Measurements from ENCODE around the gene ADD1.

GRCh38 chr4:2827874-2828751, 15.5 kb upstream of the ADD1 start:
- TF ChIP-seq CTCF (IDR thresholded peaks at IDR 0.05) (no peak), POLR2A (IDR thresholded peaks at IDR 0.05) (no peak), EP300 (IDR thresholded peaks at IDR 0.05) (no peak)

Measured in tibial nerve (tissue), 4 donors.